H1 (cell line): ENCODE results near the gene MIR17HG. TPM values are rescaled to one million over a fixed set of nuclear protein-coding genes. Genes with fewer than 3 reads are reported as not detected.

ENCODE experiments used
- CTCF ChIA-PET: fragments of 300-600 bp; sonication (Branson Sonifier 250); formaldehyde crosslinking; loops from one replicate; lab custom pipeline; 2021; ENCODE audit not compliant: partially characterized antibody; lab: Charles Lee
- POLR2A ChIA-PET: fragments of 300-600 bp; sonication (Branson Sonifier 250); formaldehyde crosslinking; loops from one replicate; lab custom pipeline; 2021; ENCODE audit warnings: inconsistent platforms; ENCODE audit not compliant: partially characterized antibody; lab: Charles Lee
- DNase-seq, 2 experiments: peaks; one replicate each; pipeline versions ENCODE4 v3.0.0 to v3.0.0-alpha.2; 2010 to 2022; ENCODE audit warnings: low spot score in 2 of 2, low read depth in 1 of 2, mixed read lengths in 1 of 2
- FAIRE-seq: peaks from 2 replicates; lab custom pipeline; 2011; peaks lifted over from hg19 to GRCh38; lab: Jason Lieb, UNC
- H2AFZ ChIP-seq: 2 replicates; pipeline ENCODE4 v1.8.1; 2012; ENCODE audit warnings: low read length, inconsistent platforms
- H2AK5ac ChIP-seq: 2 replicates; pipeline ENCODE4 v1.6.1; 2013; ENCODE audit warnings: low read depth, low read length
- H2BK120ac ChIP-seq: replicated peaks from 2 replicates; pipeline ENCODE3; 2013; ENCODE audit warnings: low read depth, low read length, inconsistent platforms
- H2BK12ac ChIP-seq: 2 replicates; pipeline ENCODE4 v1.6.1; 2013; ENCODE audit warnings: low read depth, low read length
- H2BK15ac ChIP-seq: 2 replicates; pipeline ENCODE4 v1.6.1; 2013; ENCODE audit warnings: low read length
- H2BK20ac ChIP-seq: 2 replicates; pipeline ENCODE4 v1.6.1; 2013; ENCODE audit warnings: low read length
- H2BK5ac ChIP-seq: 2 replicates; pipeline ENCODE4 v1.6.1; 2013; ENCODE audit warnings: low read depth, low read length
- H3K14ac ChIP-seq: 2 replicates; pipeline ENCODE4 v1.6.1; 2013; ENCODE audit warnings: inconsistent platforms; ENCODE audit not compliant: insufficient read length
- H3K18ac ChIP-seq: 2 replicates; pipeline ENCODE4 v1.6.1; 2013; ENCODE audit warnings: low read length; ENCODE audit errors: extremely low read depth
- H3K23ac ChIP-seq: 2 replicates; pipeline ENCODE4 v1.6.1; 2013; ENCODE audit warnings: inconsistent platforms; ENCODE audit not compliant: insufficient read length
- H3K23me2 ChIP-seq: 2 replicates; pipeline ENCODE4 v1.6.1; 2013; ENCODE audit warnings: low read depth, low read length
- H3K27ac ChIP-seq: 2 replicates; pipeline ENCODE4 v1.6.1; 2011; ENCODE audit warnings: low read depth, low read length, inconsistent platforms
- H3K27me3 ChIP-seq, 4 experiments: replicated peaks in 1 of 4; 1 replicate in 1 of 4; 2 replicates in 3 of 4; pipeline versions ENCODE4 v1.6.1 to v1.8.1; 2011 to 2013; ENCODE audit warnings: low read length in 3 of 4, mild to moderate bottlenecking in 3 of 4, inconsistent platforms in 2 of 4, mixed read lengths in 2 of 4, moderate library complexity in 1 of 4; ENCODE audit not compliant: control insufficient read depth in 3 of 4, insufficient read depth in 3 of 4; ENCODE audit errors: extremely low read depth in 1 of 4
- H3K36me3 ChIP-seq, 4 experiments: 2 replicates each; pipeline versions ENCODE4 v1.6.1 to v1.8.1; 2011 to 2013; ENCODE audit warnings: mild to moderate bottlenecking in 4 of 4, low read length in 3 of 4, moderate library complexity in 2 of 4, control low read depth in 1 of 4, inconsistent platforms in 1 of 4; ENCODE audit not compliant: insufficient read depth in 4 of 4, control insufficient read depth in 2 of 4
- H3K4ac ChIP-seq: replicated peaks from 2 replicates; pipeline ENCODE3; 2013; ENCODE audit warnings: low read length, low read depth, mixed read lengths, inconsistent platforms; ENCODE audit not compliant: insufficient read length
- H3K4me1 ChIP-seq, 4 experiments: replicated peaks in 1 of 4; 1 replicate in 1 of 4; 2 replicates in 3 of 4; pipeline versions ENCODE4 v1.6.1 to v1.8.1; 2011 to 2013; ENCODE audit warnings: low read length in 3 of 4, inconsistent platforms in 2 of 4, mixed read lengths in 1 of 4; ENCODE audit not compliant: insufficient read depth in 4 of 4, control insufficient read depth in 3 of 4
- H3K4me2 ChIP-seq, 2 experiments: 2 replicates each; pipeline versions ENCODE4 v1.6.1 to v1.8.1; 2011 to 2013; ENCODE audit warnings: low read depth in 2 of 2, low read length in 2 of 2, control low read depth in 1 of 2, inconsistent platforms in 1 of 2, mild to moderate bottlenecking in 1 of 2; ENCODE audit not compliant: insufficient read depth in 1 of 2
- H3K4me3 ChIP-seq, 4 experiments: fragments of 200-600, 300-600 bp in 1 of 4; sonication (generic), shearing (Covaris generic), sonication (Bioruptor Twin) in 1 of 4; 2 replicates each; pipeline versions ENCODE4 v1.5.1 to v1.8.1; 2011 to 2016; ENCODE audit warnings: low read length in 4 of 4, low read depth in 3 of 4, control low read depth in 2 of 4, inconsistent platforms in 2 of 4, mild to moderate bottlenecking in 2 of 4, mixed read lengths in 1 of 4, moderate library complexity in 1 of 4; ENCODE audit not compliant: insufficient read depth in 2 of 4; ENCODE audit errors: extremely low read depth in 1 of 4
- H3K56ac ChIP-seq: replicated peaks from 2 replicates; pipeline ENCODE3; 2013; ENCODE audit warnings: low read depth, mild to moderate bottlenecking, mixed read lengths, low read length, inconsistent platforms; ENCODE audit not compliant: insufficient read length
- H3K79me1 ChIP-seq: 2 replicates; pipeline ENCODE4 v1.6.1; 2013; ENCODE audit warnings: low read depth, low read length, control low read depth
- H3K79me2 ChIP-seq, 2 experiments: 2 replicates each; pipeline versions ENCODE4 v1.6.1 to v1.8.1; 2012 to 2013; ENCODE audit warnings: low read length in 2 of 2, mild to moderate bottlenecking in 2 of 2, inconsistent platforms in 1 of 2; ENCODE audit not compliant: insufficient read depth in 2 of 2, control insufficient read depth in 1 of 2
- H3K9ac ChIP-seq, 4 experiments: replicated peaks in 1 of 4; 1 replicate in 1 of 4; 2 replicates in 3 of 4; pipeline versions ENCODE4 v1.6.1 to v1.8.1; 2011 to 2013; ENCODE audit warnings: low read depth in 3 of 4, low read length in 3 of 4, control low read depth in 2 of 4, mild to moderate bottlenecking in 2 of 4, moderate library complexity in 2 of 4, inconsistent platforms in 1 of 4; ENCODE audit errors: extremely low read depth in 1 of 4
- H3K9me3 ChIP-seq, 2 experiments: 2 replicates each; pipeline versions ENCODE4 v1.6.1 to v1.8.1; 2012 to 2013; ENCODE audit warnings: mild to moderate bottlenecking in 2 of 2, moderate library complexity in 2 of 2, control low read depth in 1 of 2, inconsistent platforms in 1 of 2, low read depth in 1 of 2, low read length in 1 of 2, mixed read lengths in 1 of 2; ENCODE audit not compliant: insufficient read depth in 2 of 2
- H4K20me1 ChIP-seq, 2 experiments: replicated peaks in 1 of 2; 2 replicates each; pipeline versions ENCODE3 to v1.8.1; 2011 to 2013; ENCODE audit warnings: inconsistent platforms in 2 of 2, low read length in 2 of 2, mild to moderate bottlenecking in 1 of 2; ENCODE audit not compliant: insufficient read depth in 2 of 2, control insufficient read depth in 1 of 2
- H4K5ac ChIP-seq: 2 replicates; pipeline ENCODE4 v1.6.1; 2013; ENCODE audit warnings: low read length, low read depth, mixed read lengths, inconsistent platforms; ENCODE audit not compliant: insufficient read length
- H4K8ac ChIP-seq: 2 replicates; pipeline ENCODE4 v1.8.0; 2013; ENCODE audit warnings: mild to moderate bottlenecking, moderate library complexity, low read length, inconsistent platforms; ENCODE audit not compliant: insufficient read depth; ENCODE audit errors: extremely low read depth
- H4K91ac ChIP-seq: replicated peaks from 2 replicates; pipeline ENCODE3; 2013; ENCODE audit warnings: low read length, mixed read lengths, inconsistent platforms; ENCODE audit not compliant: insufficient read length
- CBX5 ChIP-seq: fragments of 300-800, 300-1000 bp; sonication (generic); IDR thresholded peaks from 2 replicates; pipeline ENCODE4 v1.7.1; 2016; ENCODE audit warnings: antibody characterized with exemption, low read length, low read depth
- GTF2F1 ChIP-seq: IDR thresholded peaks from 2 replicates; pipeline ENCODE4 v1.6.1; 2012; ENCODE audit warnings: low read depth, low read length, improper control_type of control experiment, borderline replicate concordance
- RXRA ChIP-seq: IDR thresholded peaks from 2 replicates; pipeline ENCODE4 v1.6.1; 2011; ENCODE audit warnings: low read depth, mild to moderate bottlenecking, low read length, moderate library complexity; ENCODE audit not compliant: insufficient read depth
- SP1 ChIP-seq: IDR thresholded peaks from 2 replicates; pipeline ENCODE4 v1.6.1; 2011; ENCODE audit warnings: low read depth, low read length
- WGBS, 2 experiments: shearing (Covaris generic) in 1 of 2; methylation state at CpG; one replicate each; pipeline versions ENCODE4 v1.1.6 to v1.1.7; 2013 to 2015; ENCODE audit warnings: low lambda C conversion rate in 2 of 2, mixed read lengths in 2 of 2, inconsistent platforms in 1 of 2, low coverage in 1 of 2, missing lambda C conversion rate in 1 of 2; ENCODE audit not compliant: insufficient replicate concordance in 2 of 2, insufficient coverage in 1 of 2, insufficient read length in 1 of 2; ENCODE audit errors: extremely low coverage in 1 of 2, missing lambda C conversion rate in 1 of 2; 5-methylcytosine and 5-hydroxymethylcytosine counted together
- polyA plus RNA-seq, 7 experiments: library from polyadenylated mRNA; depleted of rRNA in 3 of 7; stranded (reverse) in 5 of 7; unstranded in 2 of 7; fragments of >200 nt in 5 of 7; fragments of 200-250 nt in 2 of 7; gene quantifications; 1 replicate in 5 of 7; 2 replicates in 1 of 7; 4 replicates in 1 of 7; pipeline versions ENCODE4 v1.2.1 to v1.2.3, GENCODE V29; 2011 to 2013; ENCODE audit warnings: missing spikeins in 2 of 7, mixed read lengths in 2 of 7
- total RNA-seq: library from RNA; stranded (reverse); fragmentation: NEBNext Ultra II Directional; extraction: Animal tissue kit (Norgen Biotek cat#: 25700); gene quantifications from 2 replicates; pipeline ENCODE4 v1.2.1, GENCODE V29; 2021

The MIR17HG gene
- total and polyA plus RNA-seq, 2 of the 8 experiments (the other 6 are each of a cell fraction or from before 2014, with no cell fraction given), result 11.5 to 36.9 TPM

GRCh38 chr13:91360246-91360751 lies 12.8 kb downstream of the MIR17HG start:
- H3K27me3 ChIP-seq, result no peaks in the 10 kb centered on the region
- H3K79me2 ChIP-seq, result no peaks in the 10 kb centered on the region
- no peaks in the 10 kb centered on the region for H3K79me1 ChIP-seq
- no peaks in the 10 kb centered on the region for H3K23me2 ChIP-seq
- H2BK15ac ChIP-seq, result no peak overlapping the region
- FAIRE-seq (no peak), DNase-seq (no peak)
- ChIA-PET POLR2A (interaction anchor here (0.7 to 6.3 kb wide), 12 partner anchors 8 to 824 kb away, joined by 3 to 59 read pairs (median 4); partner anchors contain the start of gene MIR17HG), CTCF (interaction anchor here (0.8 to 1.7 kb wide), 2 partner anchors 46 to 370 kb away, joined by 3 read pairs; no protein-coding TSS in a partner anchor)
- no peak for TF ChIP-seq CBX5
- TF ChIP-seq RXRA, result no peak
- TF ChIP-seq SP1, result no peak
- no peak for TF ChIP-seq GTF2F1
- H3K18ac ChIP-seq, result no peak overlapping the region
- H3K23ac ChIP-seq, result no peak overlapping the region
- no peak overlapping the region for H3K9ac ChIP-seq
- H2AFZ ChIP-seq, result no peak overlapping the region
- H3K9me3 ChIP-seq, result no peaks in the 10 kb centered on the region
- H2AK5ac ChIP-seq, result no peak overlapping the region
- H4K5ac ChIP-seq, result no peak overlapping the region
- no peak overlapping the region for H3K14ac ChIP-seq
- H3K27ac ChIP-seq, result no peak overlapping the region
- H4K8ac ChIP-seq, result no peak overlapping the region
- H2BK20ac ChIP-seq, result no peak overlapping the region
- H3K4me3 ChIP-seq, result no peak overlapping the region
- no peak overlapping the region for H3K4me2 ChIP-seq
- no peak overlapping the region for H3K4ac ChIP-seq
- H3K4me1 ChIP-seq, result no peaks in the 10 kb centered on the region; a peak in 1 of 7 replicates
- H2BK5ac ChIP-seq, result no peak overlapping the region
- H2BK12ac ChIP-seq, result no peak overlapping the region
- 93% methylated on average over 4 of the region's 4 CpGs; no CpG with 5 or more reads in 1 of the 2 experiments for WGBS, 2 experiments
- H3K36me3 ChIP-seq, result peaks cover 0 to 29% (median 5%) of the 10 kb centered on the region in 4 experiments; a peak in 7 of 8 replicates
- peaks cover 7% of the 10 kb centered on the region in 2 experiments for H4K20me1 ChIP-seq
- H4K91ac ChIP-seq, result no peak overlapping the region
- no peak overlapping the region for H2BK120ac ChIP-seq
- H3K56ac ChIP-seq, result no peak overlapping the region
